ENCODE measurements around the gene HINT2.

HINT2 gene

DNA sequence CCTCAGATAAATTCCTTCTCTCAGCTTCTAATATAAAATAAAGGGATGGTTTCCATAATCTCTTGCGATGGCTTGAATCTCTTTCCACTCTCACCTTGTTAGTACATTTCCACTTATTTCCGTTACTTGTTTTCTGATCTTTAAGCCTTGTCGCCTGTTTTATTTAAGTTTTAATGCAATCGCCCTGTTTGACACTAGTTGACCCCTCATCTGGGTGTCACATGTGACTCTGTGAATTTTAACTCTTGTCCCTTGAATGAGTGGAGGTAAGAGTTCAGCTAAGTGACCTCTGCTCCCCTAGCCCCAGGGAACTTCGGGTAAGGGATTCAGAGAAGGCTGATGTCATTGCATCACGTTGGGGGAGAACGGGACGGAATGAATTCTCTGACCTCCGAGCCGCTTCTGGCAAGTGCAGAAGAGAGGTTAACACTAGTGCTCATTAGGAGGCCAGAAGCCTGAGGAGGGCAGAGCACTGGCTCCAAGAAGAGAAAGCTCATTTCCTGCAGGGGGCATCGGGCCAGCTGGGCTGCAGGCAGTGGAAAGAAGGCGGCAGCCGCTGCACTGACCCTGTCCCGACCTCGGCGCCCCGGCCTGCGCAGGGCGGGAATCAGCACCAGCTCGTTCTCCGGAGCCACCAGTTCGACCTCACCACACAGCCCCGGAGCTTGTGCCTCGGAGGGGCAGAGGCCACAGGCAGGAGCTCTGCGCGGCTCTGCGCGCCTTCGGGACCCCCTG is 569 bp downstream of the HINT2 start:
- peak; percentile 53 for DNase-seq (ENCODE audit: extremely low spot score)
- ChIA-PET POLR2A (interaction anchor here (0.7 to 2.0 kb wide), 17 partner anchors 10 to 376 kb away, joined by 3 to 9 read pairs (median 4); partner anchors contain the start of genes CREB3, FAM221B, GBA2 and RGP1), CTCF (interaction anchor here (1.3 to 2.1 kb wide), 2 partner anchors 12 to 89 kb away, joined by 3 to 6 read pairs; no protein-coding TSS in a partner anchor)
- no peak for TF ChIP-seq TARDBP (IDR thresholded peaks at IDR 0.05)
- TF ChIP-seq ELF4 (IDR thresholded peaks at IDR 0.05): 0 out of 2 replicates have a peak, but pooled peaks have one; percentile 25
- TF ChIP-seq L3MBTL2 (conservative IDR thresholded peaks at IDR 0.05): peak; percentile 57

DNA sequence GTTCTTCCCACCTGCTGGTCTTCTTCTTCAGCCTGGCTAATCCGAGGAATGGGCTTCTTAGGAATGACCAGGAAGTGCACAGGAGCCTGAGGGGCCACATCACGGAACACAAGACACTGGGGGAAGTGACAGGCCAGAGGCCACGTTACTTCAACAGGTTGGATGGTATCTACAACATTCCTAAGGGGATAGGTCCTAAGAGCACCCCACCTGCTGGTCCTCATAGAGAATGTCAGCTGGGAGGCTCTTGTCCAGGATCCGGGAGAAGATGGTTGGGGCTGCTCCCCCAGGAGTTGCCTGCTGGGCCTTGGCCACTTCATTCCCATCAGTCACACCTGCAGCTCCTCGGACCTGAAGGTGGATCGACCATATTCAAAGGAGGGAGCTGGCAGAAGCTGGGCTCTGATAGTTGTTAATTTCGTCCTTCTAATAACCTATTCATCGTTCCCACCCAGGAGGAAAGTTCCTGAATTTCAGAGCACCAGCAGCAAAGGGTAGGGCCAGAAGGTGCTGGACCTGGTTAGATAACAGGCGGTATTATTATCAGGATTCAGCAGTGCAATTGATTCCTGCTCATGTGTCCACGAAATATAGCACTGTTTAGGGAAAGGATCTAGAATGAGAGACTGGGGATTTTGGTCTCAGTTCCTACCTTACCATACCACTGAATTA is 1.3 kb downstream of the HINT2 start:
- peak; percentile 30 for DNase-seq (ENCODE audit: extremely low spot score)
- no peak for TF ChIP-seq SP1 (IDR thresholded peaks at IDR 0.05)
- ChIA-PET POLR2A (interaction anchor here (0.7 to 2.0 kb wide), 15 partner anchors 9 to 376 kb away, joined by 3 to 9 read pairs (median 4); partner anchors contain the start of genes CREB3, FAM221B, GBA2 and RGP1), CTCF (interaction anchor here (1.3 to 2.1 kb wide), 2 partner anchors 13 to 90 kb away, joined by 3 to 6 read pairs; no protein-coding TSS in a partner anchor)

DNA sequence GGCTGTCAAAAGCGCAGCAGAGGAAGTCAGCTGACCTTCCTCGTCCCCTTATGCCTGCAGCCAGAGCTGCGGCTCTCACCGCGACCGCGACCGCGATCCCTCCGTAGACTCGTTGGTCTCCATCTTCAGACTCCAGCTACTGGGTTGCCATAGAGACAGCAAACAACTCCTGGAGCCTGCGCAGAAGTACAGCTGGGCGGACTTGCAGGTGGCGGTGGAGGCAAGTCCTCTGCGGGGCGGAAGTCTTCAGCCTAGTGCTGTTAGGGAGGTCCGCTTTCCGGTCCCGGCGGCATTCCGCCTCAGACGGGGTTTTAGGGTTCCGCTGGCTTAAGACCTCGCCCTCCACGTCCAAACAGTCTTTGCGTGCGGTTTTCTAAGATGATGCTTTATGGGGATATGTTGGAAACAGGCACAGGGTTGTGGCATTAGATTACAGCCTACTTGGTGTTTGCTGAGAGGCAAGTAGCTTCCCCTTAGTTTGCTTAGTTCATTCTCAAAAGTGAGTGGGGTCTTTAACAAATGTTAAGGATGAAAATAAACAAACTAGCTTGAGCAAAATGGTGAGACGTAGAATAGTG is 2.7 kb downstream of the HINT2 start, which contains the start of gene SPAG8:
TSS of gene SPAG8 (minus strand) at position 238 of the 578 bp plus-strand sequence. CDS start at position 123, 115 bp downstream.
- TF ChIP-seq L3MBTL2 (conservative IDR thresholded peaks at IDR 0.05) (no peak), ELF4 (IDR thresholded peaks at IDR 0.05) (no peak), HDGF (IDR thresholded peaks at IDR 0.05; ENCODE audit: borderline replicate concordance) (no peak), SP1 (IDR thresholded peaks at IDR 0.05) (no peak), LEF1 (IDR thresholded peaks at IDR 0.05; ENCODE audit: borderline replicate concordance) (no peak), FOXM1 (IDR thresholded peaks at IDR 0.05; ENCODE audit: borderline replicate concordance) (no peak), BHLHE40 (IDR thresholded peaks at IDR 0.05; ENCODE audit: borderline replicate concordance) (no peak), ZNF384 (IDR thresholded peaks at IDR 0.05) (no peak), FOXA1 (IDR thresholded peaks at IDR 0.05) (no peak), TARDBP (IDR thresholded peaks at IDR 0.05) (no peak)
- TF ChIP-seq, protein P1, sequence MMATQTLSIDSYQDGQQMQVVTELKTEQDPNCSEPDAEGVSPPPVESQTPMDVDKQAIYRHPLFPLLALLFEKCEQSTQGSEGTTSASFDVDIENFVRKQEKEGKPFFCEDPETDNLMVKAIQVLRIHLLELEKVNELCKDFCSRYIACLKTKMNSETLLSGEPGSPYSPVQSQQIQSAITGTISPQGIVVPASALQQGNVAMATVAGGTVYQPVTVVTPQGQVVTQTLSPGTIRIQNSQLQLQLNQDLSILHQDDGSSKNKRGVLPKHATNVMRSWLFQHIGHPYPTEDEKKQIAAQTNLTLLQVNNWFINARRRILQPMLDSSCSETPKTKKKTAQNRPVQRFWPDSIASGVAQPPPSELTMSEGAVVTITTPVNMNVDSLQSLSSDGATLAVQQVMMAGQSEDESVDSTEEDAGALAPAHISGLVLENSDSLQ (IDR thresholded peaks at IDR 0.05): no peak
- CTCF ChIA-PET: interaction anchor here (1.5 to 2.1 kb wide), 2 partner anchors 14 to 22 kb away, joined by 5 to 6 read pairs; no protein-coding TSS in a partner anchor
- DNase-seq (ENCODE audit: extremely low spot score): peak; percentile 84
- POLR2A ChIA-PET: interaction anchor here (0.9 to 1.4 kb wide), 2 partner anchors 62 to 80 kb away, joined by 3 to 4 read pairs; partner anchors contain the start of genes CREB3, RGP1 and TLN1

DNA sequence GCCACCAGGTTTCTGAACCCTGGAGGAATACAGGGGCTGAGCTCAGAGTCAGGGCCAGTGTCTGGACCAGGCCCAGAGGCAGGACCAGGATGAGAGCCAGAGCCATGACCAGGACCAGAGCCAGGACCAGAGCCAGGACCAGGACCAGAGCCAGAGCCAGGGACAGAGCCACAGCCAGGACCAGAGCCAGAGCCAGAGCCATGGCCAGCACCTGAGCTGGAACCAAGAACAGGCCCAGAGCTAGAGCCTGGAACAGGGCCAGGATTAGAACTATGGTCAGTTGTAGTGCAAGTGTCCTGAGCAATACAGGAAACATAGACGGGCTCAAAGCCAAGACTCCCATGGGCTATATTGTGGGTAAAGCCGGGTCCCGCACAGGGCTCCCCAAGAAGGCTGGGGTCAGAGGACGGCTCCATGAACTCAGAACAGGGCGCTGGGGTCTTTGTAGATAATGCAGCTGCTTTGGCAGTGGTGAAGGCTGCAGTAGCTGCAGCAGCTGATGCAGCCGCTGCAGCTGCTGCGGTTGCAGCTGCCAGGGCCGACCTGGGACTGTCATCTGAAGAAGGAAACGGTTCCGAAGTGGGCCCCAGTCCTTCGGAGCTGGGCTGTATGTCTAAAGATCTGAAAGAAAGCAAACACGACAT is 3.3 kb downstream of the HINT2 start:
- ChIA-PET CTCF (interaction anchor here (1.5 kb wide), 1 partner anchor 21 kb away, joined by 5 read pairs; no protein-coding TSS in a partner anchor), POLR2A (interaction anchor here (0.9 to 1.4 kb wide), 2 partner anchors 62 to 79 kb away, joined by 3 to 4 read pairs; partner anchors contain the start of genes CREB3, RGP1 and TLN1)
- DNase-seq (ENCODE audit: extremely low spot score): no peak
- TF ChIP-seq HDGF (IDR thresholded peaks at IDR 0.05; ENCODE audit: borderline replicate concordance): no peak
- no peak for TF ChIP-seq SP1 (IDR thresholded peaks at IDR 0.05)
- TF ChIP-seq ELF4 (IDR thresholded peaks at IDR 0.05): no peak
- no peak for TF ChIP-seq L3MBTL2 (conservative IDR thresholded peaks at IDR 0.05)

DNA sequence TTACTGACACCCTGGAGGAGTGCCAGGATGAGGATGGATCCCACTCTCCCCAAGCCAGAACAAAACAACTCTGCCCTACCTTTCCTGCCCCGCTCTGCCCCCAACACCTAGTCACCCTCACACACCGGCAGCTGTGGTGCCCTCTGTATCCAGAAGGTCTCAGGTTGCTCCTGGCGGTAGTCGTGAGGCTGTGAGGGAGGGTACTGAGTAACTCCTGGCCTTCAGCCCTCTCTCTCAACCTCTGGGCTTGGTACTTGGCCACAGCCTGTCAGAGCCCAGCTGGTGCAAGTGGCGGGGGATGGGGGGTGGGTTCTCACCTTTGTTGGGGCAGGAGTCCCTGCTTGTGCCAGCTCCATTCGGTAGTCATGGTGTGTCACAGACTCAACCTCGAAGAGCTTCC is 4.7 kb downstream of the HINT2 start:
- DNase-seq (ENCODE audit: extremely low spot score): no peak
- ChIA-PET CTCF (no interaction called here), POLR2A (no interaction called here)
- TF ChIP-seq ZNF384 (IDR thresholded peaks at IDR 0.05): no peak
- no peak for TF ChIP-seq BHLHE40 (IDR thresholded peaks at IDR 0.05; ENCODE audit: borderline replicate concordance)
- TF ChIP-seq FOXK2 (IDR thresholded peaks at IDR 0.05): no peak
- no peak for TF ChIP-seq ARNT (IDR thresholded peaks at IDR 0.05)
- TF ChIP-seq, protein P1 (IDR thresholded peaks at IDR 0.05): no peak
- TF ChIP-seq SP1 (IDR thresholded peaks at IDR 0.05): no peak
- TF ChIP-seq LEF1 (IDR thresholded peaks at IDR 0.05; ENCODE audit: borderline replicate concordance): no peak
- no peak for TF ChIP-seq HDGF (IDR thresholded peaks at IDR 0.05; ENCODE audit: borderline replicate concordance)
- TF ChIP-seq L3MBTL2 (conservative IDR thresholded peaks at IDR 0.05): no peak
- TF ChIP-seq FOXM1 (IDR thresholded peaks at IDR 0.05; ENCODE audit: borderline replicate concordance): no peak
- TF ChIP-seq FOXA1 (IDR thresholded peaks at IDR 0.05): no peak
- TF ChIP-seq ELF4 (IDR thresholded peaks at IDR 0.05): no peak
- no peak for TF ChIP-seq CTBP1 (IDR thresholded peaks at IDR 0.05; ENCODE audit: borderline replicate concordance)
- no peak for TF ChIP-seq NFRKB (IDR thresholded peaks at IDR 0.05)
- no peak for TF ChIP-seq TARDBP (IDR thresholded peaks at IDR 0.05)
- TF ChIP-seq SUZ12 (IDR thresholded peaks at IDR 0.05): no peak

DNA sequence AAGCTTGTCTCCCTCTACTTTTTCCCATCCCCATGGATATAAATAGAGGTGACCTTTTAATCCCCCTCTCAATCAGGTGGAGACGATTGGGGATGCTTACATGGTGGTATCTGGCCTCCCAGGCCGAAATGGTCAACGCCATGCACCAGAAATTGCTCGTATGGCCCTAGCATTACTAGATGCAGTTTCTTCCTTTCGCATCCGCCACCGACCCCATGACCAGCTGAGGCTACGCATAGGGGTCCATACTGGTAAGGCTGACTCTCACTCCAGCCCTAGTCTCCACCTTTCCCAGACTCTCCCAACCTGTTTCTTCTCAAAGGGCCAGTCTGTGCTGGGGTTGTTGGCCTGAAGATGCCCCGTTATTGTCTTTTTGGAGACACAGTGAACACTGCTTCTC is 6.4 kb downstream of the HINT2 start:
- CTCF ChIA-PET: no interaction called here
- POLR2A ChIA-PET: no interaction called here
- DNase-seq (ENCODE audit: extremely low spot score): no peak
- TF ChIP-seq FOXM1 (IDR thresholded peaks at IDR 0.05; ENCODE audit: borderline replicate concordance) (no peak), ELF4 (IDR thresholded peaks at IDR 0.05) (no peak), HDGF (IDR thresholded peaks at IDR 0.05; ENCODE audit: borderline replicate concordance) (no peak)
